NCI-H1105 treated with DMSO at 0.1 percent for 48 hours (cell line): Measurements from ENCODE around the gene KRTAP23-1.

ENCODE experiments used
- DNase-seq: peaks from one replicate; lab custom pipeline; 2025; lab: John Stamatoyannopoulos, UW

Gene KRTAP23-1

DNA sequence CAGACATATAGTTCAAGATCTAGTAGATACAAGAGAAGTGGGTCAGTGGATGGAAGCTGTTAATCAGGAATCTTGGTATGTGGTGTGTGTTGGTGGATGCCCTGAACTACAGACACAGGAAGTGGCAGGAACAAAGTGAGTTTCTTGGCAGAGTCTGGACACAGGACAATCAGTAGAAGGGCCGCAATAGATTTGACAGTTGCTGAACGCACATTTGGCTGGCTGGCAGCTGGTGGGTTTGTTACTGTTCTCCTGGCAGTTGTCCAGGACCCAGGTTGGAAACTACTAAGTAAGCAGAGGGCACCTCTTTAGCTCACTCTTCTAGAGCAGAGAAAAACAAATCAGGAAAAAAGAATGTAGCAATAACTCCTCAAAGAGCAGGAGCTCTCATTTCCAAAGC, 41.5 kb downstream of the KRTAP23-1 start:
- DNase-seq: no peak

DNA sequence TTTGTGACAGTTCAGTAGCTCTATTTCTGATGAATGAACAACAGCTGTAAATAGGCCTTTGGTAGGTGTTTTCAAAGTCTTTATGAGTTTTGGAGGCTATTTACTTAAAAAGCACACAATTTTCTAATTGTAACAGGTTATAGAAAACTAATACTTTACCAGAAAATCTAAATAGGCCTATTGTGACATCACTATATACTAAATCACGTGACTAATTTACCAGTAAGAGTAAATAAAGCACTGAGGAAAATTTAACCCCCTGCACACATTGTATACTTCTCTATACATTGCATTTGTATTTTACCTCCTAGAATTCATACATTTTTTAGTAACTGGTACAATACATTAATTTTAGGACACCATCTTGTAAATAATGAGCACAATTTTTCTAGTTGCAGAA, 43.3 kb downstream of the KRTAP23-1 start:
- no peak for DNase-seq
